ENCODE measurements around the gene PSMG4.

PSMG4 gene

DNA sequence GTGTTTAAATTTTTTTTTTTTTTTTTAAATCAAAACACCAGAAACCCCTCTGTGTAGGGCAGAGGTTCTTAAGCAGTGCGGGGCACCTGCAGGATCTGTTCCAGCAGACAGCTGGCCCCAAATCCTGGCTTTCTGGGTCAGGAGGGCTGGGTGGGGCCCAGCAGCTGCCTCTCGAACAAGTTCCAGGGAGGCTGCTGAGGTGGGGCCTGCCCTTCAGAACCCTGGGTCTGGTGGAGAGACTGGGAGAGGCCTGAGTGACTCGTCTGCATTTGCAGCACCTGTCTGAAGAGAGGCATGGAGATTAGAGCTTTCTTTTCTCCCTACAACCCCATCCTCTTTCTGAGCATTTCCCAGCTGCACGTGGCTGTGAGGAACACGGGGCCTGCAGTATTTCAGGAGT is 8.4 kb downstream of the PSMG4 start:
- Mint-ChIP-seq H3K36me3 (peaks cover 33 to 61% of the 10 kb centered on the region in 2 donors), H3K9me3 (no peaks in the 10 kb centered on the region)

DNA sequence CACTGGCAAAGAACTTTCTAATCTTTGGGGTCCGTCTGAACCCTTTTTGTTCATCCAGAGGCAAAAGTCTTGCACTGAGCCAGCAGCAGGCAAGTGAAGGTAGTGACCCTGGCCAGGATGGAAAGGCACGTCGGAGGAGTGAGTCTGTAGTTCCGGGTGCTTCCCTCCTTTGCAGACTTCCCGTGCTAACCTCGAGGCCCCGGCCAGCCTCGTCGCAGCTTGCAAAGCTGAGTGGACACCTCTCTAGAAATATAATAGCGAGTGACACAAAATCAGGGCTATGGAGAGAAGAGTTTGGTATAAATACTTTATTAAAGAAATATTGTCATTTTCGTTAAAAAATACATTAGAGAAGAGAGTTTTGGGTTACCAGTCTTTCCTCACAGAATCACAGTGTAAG is 9.9 kb downstream of the PSMG4 start:
- no peak for ATAC-seq (replicated peaks)
- H3K27ac Mint-ChIP-seq: no peak overlapping the region
- no peaks in the 10 kb centered on the region for H3K9me3 Mint-ChIP-seq
- H3K4me3 Mint-ChIP-seq: no peak overlapping the region
- H3K4me1 Mint-ChIP-seq: peaks cover 6 to 24% of the 10 kb centered on the region in 2 donors
- H3K36me3 Mint-ChIP-seq: peaks cover 32 to 62% of the 10 kb centered on the region in 2 donors
- no peaks in the 10 kb centered on the region for H3K27me3 Mint-ChIP-seq
- DNase-seq: no peak

More for the DNA sequence above, 8.4 kb downstream of the PSMG4 start:
- Mint-ChIP-seq H3K4me1 (peaks cover 10 to 33% of the 10 kb centered on the region in 2 donors), H3K4me3 (no peak overlapping the region), H3K27me3 (no peaks in the 10 kb centered on the region), H3K27ac (no peak overlapping the region)
- no peak for DNase-seq
- ATAC-seq (replicated peaks): no peak

DNA sequence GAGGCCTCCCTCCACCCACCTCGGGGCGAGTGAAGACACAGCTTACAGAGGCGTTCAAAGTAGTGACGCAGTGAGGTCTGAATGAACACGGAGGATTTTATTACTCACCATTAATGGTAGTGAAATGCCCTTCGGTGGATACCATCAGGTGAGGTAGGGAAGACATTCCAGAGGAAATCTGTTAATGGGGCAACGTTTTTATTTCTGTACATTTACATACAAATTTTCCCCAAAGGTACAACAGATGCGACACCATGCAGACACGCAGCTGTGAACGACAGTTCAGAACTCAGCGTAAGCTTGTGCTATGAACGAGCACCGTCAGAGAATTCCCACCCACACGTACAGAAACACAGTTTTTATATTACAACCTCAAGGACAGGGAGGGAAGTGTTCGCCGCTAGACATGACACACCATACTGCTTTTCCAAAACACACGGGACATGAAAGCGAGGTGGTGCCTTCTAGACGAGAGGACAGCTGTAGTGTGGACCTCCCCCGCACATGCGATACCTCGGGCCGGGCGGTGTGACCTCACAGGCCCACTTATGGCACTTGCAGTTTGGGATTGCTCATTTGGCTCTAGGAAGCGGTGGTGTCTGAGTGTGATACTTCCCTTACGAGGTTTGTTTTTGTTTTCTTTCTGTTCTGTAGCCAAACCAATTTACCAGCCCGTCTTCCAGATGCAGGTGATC is 10.7 kb downstream of the PSMG4 start:
- Mint-ChIP-seq H3K9me3 (no peaks in the 10 kb centered on the region), H3K27ac (no peak overlapping the region), H3K27me3 (no peaks in the 10 kb centered on the region), H3K4me1 (peaks cover 6 to 24% of the 10 kb centered on the region in 2 donors), H3K4me3 (no peak overlapping the region), H3K36me3 (peaks cover 32 to 65% of the 10 kb centered on the region in 2 donors)
- ATAC-seq (replicated peaks) (no peak), DNase-seq (no peak)

DNA sequence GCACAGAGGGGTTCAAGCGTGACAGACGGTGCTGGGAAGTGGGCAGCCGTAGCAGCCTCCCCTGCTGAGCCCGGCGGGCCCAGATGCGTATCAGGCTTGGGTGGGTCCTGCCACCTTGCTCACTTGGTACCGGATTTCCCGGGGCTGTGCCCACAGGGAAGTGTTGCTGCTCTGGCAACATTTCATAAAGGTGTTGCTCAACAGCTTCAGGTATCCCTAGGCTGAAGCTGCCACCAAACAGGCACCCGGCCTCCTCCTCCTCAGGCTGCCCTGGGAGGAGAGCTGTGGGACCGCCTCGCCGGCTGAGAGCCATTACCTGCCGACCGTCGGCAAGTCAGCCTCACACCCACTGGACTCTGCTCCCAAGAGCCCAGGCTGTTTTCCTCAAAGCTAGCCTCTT is 11.5 kb downstream of the PSMG4 start:
- peaks cover 29 to 62% of the 10 kb centered on the region in 2 donors for H3K36me3 Mint-ChIP-seq
- no peak for ATAC-seq (replicated peaks)
- H3K4me1 Mint-ChIP-seq: peaks cover 6 to 19% of the 10 kb centered on the region in 2 donors
- no peaks in the 10 kb centered on the region for H3K9me3 Mint-ChIP-seq
- H3K4me3 Mint-ChIP-seq: no peak overlapping the region
- no peak for DNase-seq
- no peaks in the 10 kb centered on the region for H3K27me3 Mint-ChIP-seq
- H3K27ac Mint-ChIP-seq: no peak overlapping the region

DNA sequence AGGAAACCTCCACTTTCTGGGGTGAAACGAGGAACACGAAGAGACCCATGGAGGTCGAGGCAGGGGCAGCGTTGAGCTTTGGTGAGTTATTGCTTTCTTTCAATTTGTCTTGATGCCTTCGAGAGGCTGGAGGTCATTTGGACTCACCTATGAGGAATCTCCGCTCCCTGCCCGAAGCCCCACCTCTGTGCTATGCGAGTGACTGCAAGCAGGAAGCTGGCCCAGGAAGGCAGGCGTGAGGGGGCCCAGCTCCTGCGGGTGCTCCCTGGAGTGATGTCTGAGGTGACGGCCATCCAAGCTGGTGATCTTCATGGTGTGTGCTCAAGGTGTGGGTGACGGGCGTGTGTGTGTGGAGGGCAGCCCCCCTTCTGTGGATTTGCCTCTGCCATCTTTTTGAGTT is 13.0 kb downstream of the PSMG4 start:
- H3K27me3 Mint-ChIP-seq: no peaks in the 10 kb centered on the region
- no peak for DNase-seq
- peaks cover 25 to 57% of the 10 kb centered on the region in 2 donors for H3K36me3 Mint-ChIP-seq
- no peak overlapping the region for H3K4me3 Mint-ChIP-seq
- H3K9me3 Mint-ChIP-seq: no peaks in the 10 kb centered on the region
- H3K4me1 Mint-ChIP-seq: peaks cover 6 to 18% of the 10 kb centered on the region in 2 donors
- no peak for ATAC-seq (replicated peaks)
- H3K27ac Mint-ChIP-seq: peak overlapping the region; percentile 26

DNA sequence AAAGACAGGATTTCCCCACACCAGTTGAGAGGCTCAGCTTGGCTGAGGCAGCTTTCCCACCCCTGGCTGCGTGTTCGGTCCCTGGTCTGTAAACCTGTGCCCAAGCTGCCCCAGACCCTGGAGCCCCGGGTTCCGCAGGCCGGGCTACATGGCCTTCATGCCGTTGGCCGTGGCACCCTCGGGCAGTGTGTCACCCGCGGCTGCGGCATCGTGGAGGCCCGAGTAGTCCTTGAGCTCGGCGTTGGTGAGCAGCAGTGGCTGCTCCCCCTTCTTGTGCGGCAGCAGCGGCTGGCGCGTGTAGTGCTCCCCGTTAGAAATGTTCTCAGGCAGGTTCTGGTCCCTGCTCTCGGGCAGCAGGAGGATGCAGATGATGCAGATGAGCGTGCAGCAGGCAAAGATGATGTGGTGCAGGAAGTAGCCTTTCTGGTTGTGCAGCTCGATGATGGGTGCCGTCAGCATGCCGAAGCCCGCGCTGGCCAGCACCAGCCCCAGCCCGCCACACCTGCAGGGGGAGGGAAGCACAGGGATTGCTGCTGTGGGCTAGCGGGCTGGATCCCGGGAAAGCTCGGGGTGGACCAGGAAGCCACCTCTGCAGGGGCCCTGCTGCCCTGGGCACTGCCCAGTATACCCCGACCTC is 14.3 kb downstream of the PSMG4 start:
- H3K27me3 Mint-ChIP-seq: no peaks in the 10 kb centered on the region
- H3K36me3 Mint-ChIP-seq: peaks cover 25 to 49% of the 10 kb centered on the region in 2 donors
- H3K4me1 Mint-ChIP-seq: peaks cover 6 to 18% of the 10 kb centered on the region in 2 donors
- ATAC-seq (replicated peaks) (no peak), DNase-seq (no peak)
- no peak overlapping the region for H3K27ac Mint-ChIP-seq
- no peaks in the 10 kb centered on the region for H3K9me3 Mint-ChIP-seq
- H3K4me3 Mint-ChIP-seq: no peak overlapping the region

DNA sequence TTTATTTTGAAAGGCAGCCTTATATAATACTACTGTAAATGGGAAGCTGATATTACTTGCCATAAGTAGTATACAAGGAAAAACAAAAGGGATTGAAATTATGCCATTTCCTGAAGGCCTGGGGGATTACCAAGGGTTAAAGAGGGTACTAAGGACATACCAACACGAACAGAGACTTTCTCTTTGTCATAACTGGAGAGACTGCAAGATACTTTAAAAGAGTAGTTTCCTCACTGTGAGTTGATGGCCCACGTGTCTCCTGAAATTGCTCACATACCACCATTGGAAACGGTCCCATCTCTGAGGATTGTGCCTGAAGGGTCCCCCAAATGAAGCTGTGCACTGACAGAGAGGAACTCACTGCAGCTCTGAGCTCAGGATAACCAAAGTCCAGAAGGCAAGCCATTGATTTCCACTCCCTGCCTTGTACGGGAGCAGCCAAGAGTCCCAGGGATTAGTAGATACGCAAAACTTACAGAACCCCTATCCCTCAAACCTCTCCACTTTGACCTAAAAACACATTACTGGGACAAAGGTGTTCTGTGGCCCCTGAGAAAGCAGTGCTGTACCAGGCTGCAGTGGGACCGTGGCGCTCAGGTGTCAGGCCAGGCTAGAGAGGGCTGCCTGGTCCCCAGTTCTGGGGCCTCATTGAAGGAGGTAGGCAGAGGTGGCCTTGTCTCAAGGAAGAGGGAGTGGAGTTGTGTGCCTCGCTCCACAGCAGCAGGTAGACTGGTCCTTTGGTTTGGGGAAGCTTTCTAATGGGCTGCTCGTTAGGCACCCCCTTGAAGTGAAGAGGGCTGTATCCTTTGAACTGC is 15.2 kb downstream of the PSMG4 start:
- Mint-ChIP-seq H3K4me1 (peaks cover 4 to 12% of the 10 kb centered on the region in 2 donors), H3K27ac (peak overlapping the region; percentile 31), H3K9me3 (no peaks in the 10 kb centered on the region), H3K27me3 (no peaks in the 10 kb centered on the region), H3K4me3 (no peak overlapping the region), H3K36me3 (peaks cover 25 to 41% of the 10 kb centered on the region in 2 donors)
- no peak for ATAC-seq (replicated peaks)
- DNase-seq: no peak

DNA sequence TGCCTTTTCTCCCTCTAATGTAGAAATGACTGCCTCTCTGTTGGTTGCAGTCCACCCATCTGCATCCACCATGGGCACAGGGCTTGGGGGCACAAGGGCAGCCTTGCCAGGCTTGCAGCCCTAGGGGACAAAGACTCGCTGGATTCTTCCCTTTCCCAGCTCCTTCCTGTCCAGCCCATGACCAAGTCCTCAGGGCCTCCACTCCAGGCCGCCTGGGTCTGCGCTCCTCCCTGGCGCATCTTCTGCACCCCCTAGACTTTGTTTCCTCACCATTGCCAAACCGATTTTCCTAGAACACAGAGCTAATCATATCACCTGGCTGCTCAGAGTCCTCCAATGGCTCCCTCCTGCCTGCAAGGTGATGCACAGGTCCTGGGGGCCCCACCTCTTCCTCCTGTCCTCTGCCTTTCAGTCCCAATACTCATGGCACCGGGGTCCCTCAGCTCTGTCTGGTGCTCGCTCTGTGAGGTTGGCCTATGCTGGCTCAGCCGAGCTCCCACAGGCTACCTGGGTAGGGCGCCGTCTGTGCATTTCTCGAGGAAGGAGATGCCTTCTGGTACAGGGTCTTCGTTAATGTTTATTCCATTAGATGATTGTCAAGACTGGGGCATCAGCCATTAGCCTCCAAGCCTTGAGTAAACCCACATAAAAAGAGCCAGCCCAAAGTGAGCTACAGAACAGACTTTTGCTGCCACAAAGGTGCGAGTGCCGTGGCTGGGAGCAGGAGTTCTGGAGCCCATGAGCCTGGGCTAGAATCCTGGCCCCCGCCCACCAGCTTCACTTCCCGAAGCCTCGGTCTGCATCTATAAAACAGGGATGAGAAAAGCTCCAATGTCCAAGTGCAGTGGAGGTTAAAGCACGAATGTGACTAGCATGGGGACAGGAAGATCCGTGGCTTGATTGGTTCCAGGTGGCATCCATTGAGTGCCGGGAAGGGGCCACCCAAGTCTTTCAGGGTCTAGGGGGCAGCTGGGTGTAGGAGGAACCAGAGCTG is 17.7 kb downstream of the PSMG4 start:
- H3K27ac Mint-ChIP-seq: no peak overlapping the region
- ATAC-seq (replicated peaks) (no peak), DNase-seq (no peak)
- no peaks in the 10 kb centered on the region for H3K27me3 Mint-ChIP-seq
- H3K4me1 Mint-ChIP-seq: peaks cover 4 to 9% of the 10 kb centered on the region in 2 donors
- H3K36me3 Mint-ChIP-seq: peaks cover 9 to 20% of the 10 kb centered on the region in 2 donors
- no peaks in the 10 kb centered on the region for H3K9me3 Mint-ChIP-seq
- H3K4me3 Mint-ChIP-seq: no peak overlapping the region

DNA sequence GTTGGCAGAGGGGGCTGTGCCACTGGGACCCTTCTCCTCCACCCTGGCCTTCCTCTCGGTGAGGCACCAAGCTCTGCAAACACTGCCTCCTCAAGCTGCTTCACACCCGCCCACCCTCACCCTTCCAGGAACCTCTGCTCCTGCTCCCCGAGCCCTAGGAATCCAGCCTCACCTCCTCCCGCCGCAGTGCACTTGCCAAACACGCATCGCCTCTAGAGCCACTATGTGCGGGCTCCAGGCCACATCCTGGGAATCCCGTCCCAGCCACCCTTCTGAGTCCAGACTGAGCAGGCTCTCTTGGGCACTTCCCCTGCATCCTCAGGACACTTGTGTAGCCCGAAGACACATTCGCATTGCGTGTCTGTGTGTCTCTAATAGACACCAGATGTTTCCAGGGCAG is 18.5 kb downstream of the PSMG4 start:
- ATAC-seq (replicated peaks) (no peak), DNase-seq (no peak)
- Mint-ChIP-seq H3K4me3 (no peak overlapping the region), H3K27me3 (no peaks in the 10 kb centered on the region), H3K36me3 (peaks cover 4 to 12% of the 10 kb centered on the region in 2 donors), H3K9me3 (no peaks in the 10 kb centered on the region), H3K27ac (no peak overlapping the region), H3K4me1 (peaks cover 2 to 4% of the 10 kb centered on the region in 2 donors)

DNA sequence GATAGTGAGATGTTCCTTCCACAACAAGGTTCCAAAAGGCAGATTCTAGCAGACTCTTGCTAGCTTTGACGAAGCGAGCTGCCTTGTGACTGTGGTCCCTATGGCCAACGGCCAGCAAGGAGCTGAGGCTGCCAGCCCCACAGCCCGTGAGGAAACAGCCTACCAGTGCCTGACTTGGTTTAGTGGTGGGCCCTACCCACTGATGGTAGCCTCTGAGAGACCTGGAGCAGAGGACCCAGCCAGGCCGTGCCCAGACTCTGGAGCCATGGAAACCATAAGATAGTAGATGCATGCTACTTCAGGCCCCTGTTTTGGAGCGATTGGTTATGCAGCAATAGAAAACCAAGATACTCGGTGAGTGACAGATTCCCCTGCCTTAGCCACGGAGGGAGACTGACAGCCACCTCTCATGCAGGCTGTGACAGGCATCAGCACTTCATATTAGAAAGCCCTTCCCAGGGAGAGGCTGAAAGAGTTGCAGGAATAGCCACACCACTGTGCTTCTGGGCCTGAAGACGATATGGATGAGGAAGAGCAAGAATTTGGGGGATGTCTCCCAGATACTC is 19.2 kb downstream of the PSMG4 start:
- ATAC-seq (replicated peaks) (no peak), DNase-seq (no peak)
- Mint-ChIP-seq H3K9me3 (no peaks in the 10 kb centered on the region), H3K27me3 (no peaks in the 10 kb centered on the region), H3K4me1 (peaks cover 2 to 3% of the 10 kb centered on the region in 2 donors), H3K4me3 (no peak overlapping the region), H3K36me3 (peaks cover 3 to 7% of the 10 kb centered on the region in 2 donors), H3K27ac (no peak overlapping the region)

DNA sequence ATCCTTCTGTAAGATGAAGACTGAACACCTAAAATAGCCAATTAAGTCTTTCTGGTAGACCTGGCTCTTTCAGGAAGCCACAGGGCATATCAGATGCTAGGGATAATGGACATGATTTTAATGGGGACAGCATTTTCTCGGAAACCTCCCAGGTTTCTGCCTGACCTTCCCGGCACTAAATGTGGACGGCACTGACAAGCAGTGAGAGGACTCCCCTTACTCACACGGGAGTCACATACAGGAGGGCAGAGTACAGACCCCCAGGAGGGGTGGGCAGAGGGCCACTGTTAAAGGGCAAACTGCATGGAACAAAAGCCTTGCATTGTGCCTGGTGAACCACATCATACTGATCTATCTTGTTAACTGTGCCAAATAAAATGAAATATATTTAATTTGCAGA is 19.9 kb downstream of the PSMG4 start:
- Mint-ChIP-seq H3K4me3 (no peak overlapping the region), H3K27ac (no peak overlapping the region), H3K27me3 (no peaks in the 10 kb centered on the region), H3K4me1 (peaks cover 0 to 2% of the 10 kb centered on the region in 2 donors), H3K9me3 (no peaks in the 10 kb centered on the region), H3K36me3 (peaks cover 3 to 6% of the 10 kb centered on the region in 2 donors)
- DNase-seq (no peak), ATAC-seq (replicated peaks) (no peak)

DNA sequence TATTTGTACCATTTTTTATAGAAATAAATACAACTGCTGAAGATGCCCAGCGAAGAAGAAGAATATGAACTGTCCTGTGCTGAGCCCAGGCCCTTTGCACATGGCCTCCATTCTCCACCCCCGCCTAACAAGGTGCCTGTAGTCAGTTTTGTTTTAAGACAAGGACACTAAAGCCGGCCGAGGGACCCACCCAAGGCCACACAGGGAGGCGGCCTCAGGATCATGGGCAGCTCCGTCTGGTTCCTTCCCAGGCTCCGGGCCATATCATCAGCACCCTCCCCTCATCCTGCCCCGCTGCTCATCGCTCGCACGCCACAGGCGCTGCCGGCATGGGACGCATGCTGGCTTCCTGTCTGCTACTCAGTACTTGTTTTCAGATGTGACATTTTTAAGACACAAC is 21.3 kb downstream of the PSMG4 start:
- Mint-ChIP-seq H3K9me3 (no peaks in the 10 kb centered on the region), H3K27ac (no peak overlapping the region), H3K4me3 (no peak overlapping the region), H3K27me3 (no peaks in the 10 kb centered on the region), H3K36me3 (peaks cover 4 to 6% of the 10 kb centered on the region in 2 donors), H3K4me1 (peaks cover 0 to 2% of the 10 kb centered on the region in 2 donors)
- DNase-seq (no peak), ATAC-seq (replicated peaks) (no peak)

DNA sequence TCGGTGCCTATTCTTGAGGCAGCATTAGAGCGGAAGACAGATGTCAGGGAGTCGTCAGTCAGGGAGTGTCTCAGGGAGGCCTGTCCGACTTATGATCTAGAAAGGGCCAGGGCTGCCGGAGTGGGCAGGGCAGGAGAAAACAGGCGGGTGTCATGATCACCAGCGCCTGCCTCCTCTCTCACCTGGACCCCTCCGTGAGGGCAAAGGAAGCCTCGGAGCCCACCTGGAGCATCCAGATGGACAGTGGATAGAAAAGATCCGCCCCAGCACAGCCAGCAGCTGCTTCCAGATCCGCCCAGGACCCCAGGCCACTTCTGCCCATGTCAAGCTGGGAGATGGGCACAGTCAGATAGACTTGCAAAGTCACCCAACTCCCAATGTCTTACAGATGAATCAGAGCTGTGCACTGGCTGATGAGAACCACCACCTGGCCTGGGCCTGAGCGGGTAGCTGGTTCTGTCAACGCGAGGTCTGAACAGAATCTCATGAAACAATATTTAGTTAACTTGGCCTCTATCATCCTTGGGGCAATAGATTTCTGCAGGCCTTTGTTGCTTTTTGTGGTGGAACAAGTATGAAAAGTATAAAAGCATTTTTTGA is 22.2 kb downstream of the PSMG4 start:
- no peak overlapping the region for H3K4me3 Mint-ChIP-seq
- peaks cover 6% of the 10 kb centered on the region in 2 donors for H3K36me3 Mint-ChIP-seq
- H3K27ac Mint-ChIP-seq: no peak overlapping the region
- DNase-seq (no peak), ATAC-seq (replicated peaks) (no peak)
- no peaks in the 10 kb centered on the region for H3K9me3 Mint-ChIP-seq
- H3K27me3 Mint-ChIP-seq: no peaks in the 10 kb centered on the region
- peaks cover 0 to 2% of the 10 kb centered on the region in 2 donors for H3K4me1 Mint-ChIP-seq
